BLaER1 treated with 17β-estradiol and CSF1 and Interleukin-3, amounts not matched to agents 10 nM and 100 nM (cell line): ENCODE measurements around the gene GID8.

Source experiments
- H3K27ac ChIP-seq, 11 experiments: shearing (Covaris generic); formaldehyde crosslinking; 2 replicates each; pipeline ENCODE4 v1.8.1; 2022
- H3K27me3 ChIP-seq, 11 experiments: shearing (Covaris generic); formaldehyde crosslinking; 2 replicates each; pipeline ENCODE4 v1.8.1; 2022
- H3K36me3 ChIP-seq, 11 experiments: shearing (Covaris generic); formaldehyde crosslinking; 2 replicates each; pipeline ENCODE4 v1.8.1; 2022
- H3K4me1 ChIP-seq, 10 experiments: shearing (Covaris generic); formaldehyde crosslinking; 2 replicates each; pipeline ENCODE4 v1.8.1; 2022
- H3K4me2 ChIP-seq, 11 experiments: shearing (Covaris generic); formaldehyde crosslinking; 2 replicates each; pipeline ENCODE4 v1.8.1; 2022
- H3K4me3 ChIP-seq, 10 experiments: shearing (Covaris generic); formaldehyde crosslinking; 2 replicates each; pipeline ENCODE4 v1.8.1; 2022
- H3K9ac ChIP-seq, 11 experiments: shearing (Covaris generic); formaldehyde crosslinking; 2 replicates each; pipeline ENCODE4 v1.8.1; 2022
- H3K9me3 ChIP-seq, 11 experiments: shearing (Covaris generic); formaldehyde crosslinking; replicated peaks in 1 of 11; 2 replicates each; pipeline ENCODE4 v1.8.1; 2022
- H4K20me1 ChIP-seq, 11 experiments: shearing (Covaris generic); formaldehyde crosslinking; 2 replicates each; pipeline ENCODE4 v1.8.1; 2022
- Cebpa-rat ChIP-seq, 11 experiments: shearing (Covaris generic); IDR thresholded peaks; 2 replicates each; pipeline ENCODE4 v1.8.1; 2022

Gene GID8

GRCh38 chr20:62906647-62907375 lies 31.1 kb upstream of the GID8 start:
- no peaks in the 10 kb centered on the region for H3K9me3 ChIP-seq
- H3K27me3 ChIP-seq: no peaks in the 10 kb centered on the region
- H4K20me1 ChIP-seq: peaks cover 75 to 99% (median 92%) of the 10 kb centered on the region in 11 experiments
- no peak overlapping the region for H3K4me2 ChIP-seq
- H3K27ac ChIP-seq: no peak overlapping the region
- no peak overlapping the region for H3K4me3 ChIP-seq
- no peak overlapping the region for H3K9ac ChIP-seq
- TF ChIP-seq Cebpa-rat (IDR thresholded peaks at IDR 0.05): no peak
- H3K36me3 ChIP-seq: peaks cover 100% of the 10 kb centered on the region in 11 experiments
- peaks cover 0 to 23% (median 1%) of the 10 kb centered on the region in 10 experiments; a peak in 8 of 20 replicates for H3K4me1 ChIP-seq

- no peaks in the 10 kb centered on the region for H3K27me3 ChIP-seq
- H4K20me1 ChIP-seq: peaks cover 84 to 100% (median 95%) of the 10 kb centered on the region in 11 experiments
- no peaks in the 10 kb centered on the region for H3K9me3 ChIP-seq
- H3K4me2 ChIP-seq: no peak overlapping the region; a peak in 2 of 22 replicates
- peaks cover 0 to 23% (median 7%) of the 10 kb centered on the region in 10 experiments; a peak in 8 of 20 replicates for H3K4me1 ChIP-seq
- peaks cover 100% of the 10 kb centered on the region in 11 experiments for H3K36me3 ChIP-seq
- TF ChIP-seq Cebpa-rat (IDR thresholded peaks at IDR 0.05): no peak
- no peak overlapping the region for H3K4me3 ChIP-seq
- H3K27ac ChIP-seq: no peak overlapping the region
- H3K9ac ChIP-seq: 0 out of 22 replicates have a peak overlapping the region, but pooled peaks of 1 of the 11 experiments have one; percentile 7
These were observed 30.3 kb upstream of the GID8 start for GRCh38 chr20:62907384-62908317.

GRCh38 chr20:62908971-62909791 lies 28.8 kb upstream of the GID8 start:
- H3K27me3 ChIP-seq: no peaks in the 10 kb centered on the region
- H3K4me2 ChIP-seq: 0 out of 22 replicates have a peak overlapping the region, but pooled peaks of 1 of the 11 experiments have one; percentile 0
- peaks cover 2 to 30% (median 10%) of the 10 kb centered on the region in 10 experiments; a peak in 17 of 20 replicates for H3K4me1 ChIP-seq
- peaks cover 91 to 100% (median 97%) of the 10 kb centered on the region in 11 experiments for H4K20me1 ChIP-seq
- H3K27ac ChIP-seq: no peak overlapping the region
- no peak overlapping the region for H3K4me3 ChIP-seq
- H3K36me3 ChIP-seq: peaks cover 98 to 100% (median 100%) of the 10 kb centered on the region in 11 experiments
- no peak for TF ChIP-seq Cebpa-rat (IDR thresholded peaks at IDR 0.05)
- no peak overlapping the region for H3K9ac ChIP-seq
- H3K9me3 ChIP-seq: no peaks in the 10 kb centered on the region

- Histone ChIP-seq H3K27ac (no peak overlapping the region), H3K9ac (no peak overlapping the region), H3K27me3 (no peaks in the 10 kb centered on the region), H3K4me2 (no peak overlapping the region), H3K9me3 (no peaks in the 10 kb centered on the region), H3K36me3 (peaks cover 90 to 96% (median 92%) of the 10 kb centered on the region in 11 experiments), H3K4me3 (no peak overlapping the region), H3K4me1 (peaks cover 9 to 41% (median 21%) of the 10 kb centered on the region in 10 experiments), H4K20me1 (peaks cover 99 to 100% (median 100%) of the 10 kb centered on the region in 11 experiments)
- TF ChIP-seq Cebpa-rat (IDR thresholded peaks at IDR 0.05): no peak
These were observed 27.7 kb upstream of the GID8 start for GRCh38 chr20:62910217-62910766.

GRCh38 chr20:62910777-62911497 lies 27.0 kb upstream of the GID8 start:
- peaks cover 15 to 47% (median 26%) of the 10 kb centered on the region in 10 experiments for H3K4me1 ChIP-seq
- H3K36me3 ChIP-seq: peaks cover 83 to 89% (median 86%) of the 10 kb centered on the region in 11 experiments
- peaks cover 100% of the 10 kb centered on the region in 11 experiments for H4K20me1 ChIP-seq

GRCh38 chr20:62911701-62912280 lies 26.2 kb upstream of the GID8 start:
- Histone ChIP-seq H3K36me3 (peaks cover 75 to 81% (median 77%) of the 10 kb centered on the region in 11 experiments), H4K20me1 (peaks cover 100% of the 10 kb centered on the region in 11 experiments), H3K9ac (peak overlapping the region in 2 of 11 experiments; percentile 0 to 1; a peak in 1 of 22 replicates), H3K4me1 (peaks cover 22 to 56% (median 35%) of the 10 kb centered on the region in 10 experiments), H3K9me3 (no peaks in the 10 kb centered on the region), H3K27ac (no peak overlapping the region), H3K4me2 (no peak overlapping the region), H3K27me3 (no peaks in the 10 kb centered on the region), H3K4me3 (no peak overlapping the region)
- TF ChIP-seq Cebpa-rat (IDR thresholded peaks at IDR 0.05): no peak

More at GRCh38 chr20:62910777-62911497, 27.0 kb upstream of the GID8 start:
- TF ChIP-seq Cebpa-rat (IDR thresholded peaks at IDR 0.05): no peak
- no peaks in the 10 kb centered on the region for H3K27me3 ChIP-seq
- 0 out of 22 replicates have a peak overlapping the region, but pooled peaks of 1 of the 11 experiments have one; percentile 27 for H3K27ac ChIP-seq
- H3K9ac ChIP-seq: no peak overlapping the region
- no peaks in the 10 kb centered on the region for H3K9me3 ChIP-seq
- no peak overlapping the region for H3K4me3 ChIP-seq
- no peak overlapping the region for H3K4me2 ChIP-seq

- H4K20me1 ChIP-seq: peaks cover 100% of the 10 kb centered on the region in 11 experiments
- H3K9ac ChIP-seq: no peak overlapping the region
- peaks cover 61 to 74% (median 64%) of the 10 kb centered on the region in 11 experiments for H3K36me3 ChIP-seq
- H3K4me1 ChIP-seq: peaks cover 35 to 65% (median 48%) of the 10 kb centered on the region in 10 experiments
- H3K4me3 ChIP-seq: no peak overlapping the region
- no peaks in the 10 kb centered on the region for H3K9me3 ChIP-seq
- H3K27me3 ChIP-seq: no peaks in the 10 kb centered on the region
- no peak overlapping the region for H3K27ac ChIP-seq
- no peak overlapping the region for H3K4me2 ChIP-seq
- no peak for TF ChIP-seq Cebpa-rat (IDR thresholded peaks at IDR 0.05)
These were observed 24.8 kb upstream of the GID8 start for GRCh38 chr20:62913043-62913630.
